Transverse colon (tissue), 4 donors: Measurements from ENCODE around the gene PQBP1.

Experiments used
- CTCF ChIP-seq, 5 experiments: fragments of 200-600 bp in 3 of 5; fragments of 450-650 bp in 2 of 5; sonication (generic) in 3 of 5; IDR thresholded peaks; 1 replicate in 2 of 5; 2 replicates in 3 of 5; pipeline ENCODE4 v1.5.1; 2016 to 2017; ENCODE audit warnings: antibody characterized with exemption in 5 of 5, inconsistent platforms in 3 of 5, mild to moderate bottlenecking in 2 of 5, moderate library complexity in 1 of 5
- EP300 ChIP-seq: sonication (generic); formaldehyde crosslinking; IDR thresholded peaks from one replicate; pipeline ENCODE4 v1.6.1; 2017; ENCODE audit warnings: antibody characterized with exemption, low read depth
- POLR2A ChIP-seq: fragments of 450-650 bp; IDR thresholded peaks from one replicate; pipeline ENCODE4 v1.6.1; 2016; ENCODE audit warnings: antibody characterized with exemption, mild to moderate bottlenecking, moderate library complexity
- POLR2AphosphoS5 ChIP-seq, 3 donors: sonication (generic); formaldehyde crosslinking; IDR thresholded peaks; one replicate each; pipeline ENCODE4 v1.6.1; 2016; ENCODE audit warnings: antibody characterized with exemption in 3 of 3

DNA sequence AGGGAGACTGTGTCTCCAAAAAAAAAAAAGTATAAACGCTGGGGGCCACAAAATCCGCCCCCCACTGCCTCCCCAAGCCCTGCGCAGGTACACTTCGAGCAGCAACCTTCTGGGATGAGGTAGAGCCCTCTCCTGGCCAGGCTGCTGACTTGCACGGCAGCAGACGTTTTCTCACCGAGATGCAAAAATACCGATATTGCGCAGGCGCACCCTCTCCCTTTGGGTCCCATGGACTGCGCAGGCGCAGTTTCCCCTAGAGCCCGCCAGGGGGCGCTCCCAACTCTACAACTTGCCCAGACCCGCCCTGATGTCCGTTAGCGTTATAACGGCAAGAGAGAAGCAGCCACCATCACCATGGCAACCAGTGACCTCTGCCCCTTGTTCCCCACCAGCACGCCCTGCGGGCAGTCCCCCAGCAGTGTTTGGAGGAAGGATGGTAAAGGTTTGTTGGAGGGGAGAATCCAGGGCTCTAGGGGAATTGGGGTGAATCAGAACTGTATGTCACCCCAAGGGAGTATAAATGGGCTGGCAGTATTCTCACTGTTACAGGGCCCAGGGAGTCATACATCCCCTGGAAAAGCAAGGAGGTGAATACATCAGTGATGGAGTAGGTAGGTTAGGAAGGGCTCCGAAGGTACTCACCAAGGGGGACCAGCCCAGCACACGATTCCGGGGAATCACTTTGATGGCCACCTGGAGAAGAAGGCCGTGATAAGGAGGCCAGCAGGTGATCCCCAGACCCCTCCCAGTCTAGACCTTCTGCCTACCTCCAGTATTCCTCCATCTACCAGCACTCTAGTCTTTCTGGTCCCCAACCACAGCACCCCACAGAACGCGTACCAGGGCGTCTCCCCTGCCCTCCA lies 19.6 kb downstream of the PQBP1 start:
- no peak for TF ChIP-seq POLR2AphosphoS5 (IDR thresholded peaks at IDR 0.05)
- TF ChIP-seq CTCF (IDR thresholded peaks at IDR 0.05): peak; percentile 90 to 98 (median 94)
- TF ChIP-seq POLR2A: no peak
- TF ChIP-seq EP300: no peak
